GM23338 (cell line): Measurements from ENCODE around the gene ERC2.

Experiments used
- EZH2 ChIP-seq: fragments of 200-600 bp; sonication (generic); IDR thresholded peaks from one replicate; pipeline ENCODE4 v1.8.0; 2017; ENCODE audit warnings: antibody characterized with exemption, mild to moderate bottlenecking, low read depth; ENCODE audit not compliant: unreplicated experiment
- EZH2phosphoT487 ChIP-seq: fragments of 200-600 bp; sonication (generic); IDR thresholded peaks from one replicate; pipeline ENCODE4 v1.8.1; 2018; ENCODE audit warnings: antibody characterized with exemption; ENCODE audit not compliant: unreplicated experiment
- JUNB ChIP-seq: IDR thresholded peaks from one replicate; pipeline ENCODE4 v1.6.1; 2016; ENCODE audit warnings: antibody characterized with exemption; ENCODE audit not compliant: unreplicated experiment
- POLR2AphosphoS5 ChIP-seq: IDR thresholded peaks from 2 replicates; pipeline ENCODE4 v1.6.1; 2016; ENCODE audit warnings: antibody characterized with exemption, low read depth
- TF ChIP-seq, protein P1 (sequence below), 2 experiments: fragments of 200-600 bp in 1 of 2; sonication (generic) in 1 of 2; conservative IDR thresholded peaks; 2 replicates each; pipeline versions ENCODE4 v1.5.1 to v1.6.1; 2016 to 2017; ENCODE audit warnings: antibody characterized with exemption in 2 of 2, low read depth in 2 of 2, mild to moderate bottlenecking in 2 of 2, moderate library complexity in 1 of 2
- TF ChIP-seq, protein P2 (sequence below): IDR thresholded peaks from one replicate; pipeline ENCODE4 v1.6.1; 2018; ENCODE audit warnings: antibody characterized with exemption; ENCODE audit not compliant: unreplicated experiment

DNA sequence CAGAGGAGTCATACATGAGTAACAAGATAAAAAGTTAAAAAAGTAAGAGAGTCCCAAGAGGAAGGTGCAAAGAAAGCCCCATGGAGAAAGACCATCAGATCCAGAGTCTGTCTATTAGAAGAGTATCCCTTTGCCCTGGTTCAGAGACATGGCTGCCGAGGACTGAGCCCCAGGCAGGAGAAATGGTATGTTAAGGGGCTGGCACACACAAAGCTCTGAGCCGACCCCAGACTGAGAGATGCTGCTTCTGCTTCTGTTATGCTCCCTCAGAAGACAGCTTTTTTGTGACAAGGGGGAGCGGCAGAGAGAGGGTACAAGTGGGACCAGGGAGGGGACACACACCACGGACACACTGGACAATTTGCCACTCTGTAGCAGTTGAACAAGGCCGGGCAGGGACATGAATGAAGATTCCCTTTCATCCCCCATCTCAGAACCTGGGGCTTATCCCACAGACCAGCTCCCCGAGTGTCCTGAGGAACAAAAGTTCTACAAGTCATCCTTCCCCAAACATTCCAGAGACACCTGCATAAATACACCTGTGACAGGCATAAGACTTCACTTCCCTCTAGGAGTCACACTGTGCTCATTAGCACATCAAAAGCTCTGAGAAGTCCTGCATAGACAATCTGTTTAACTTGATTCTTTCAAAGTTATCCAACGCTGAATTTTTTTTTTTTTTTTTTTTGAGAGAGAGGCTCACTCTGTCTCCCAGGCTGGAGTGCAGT is 819.5 kb downstream of the ERC2 start:
- TF ChIP-seq EZH2phosphoT487 (no peak), POLR2AphosphoS5 (no peak), EZH2 (no peak), JUNB (no peak)
- TF ChIP-seq, protein P1, sequence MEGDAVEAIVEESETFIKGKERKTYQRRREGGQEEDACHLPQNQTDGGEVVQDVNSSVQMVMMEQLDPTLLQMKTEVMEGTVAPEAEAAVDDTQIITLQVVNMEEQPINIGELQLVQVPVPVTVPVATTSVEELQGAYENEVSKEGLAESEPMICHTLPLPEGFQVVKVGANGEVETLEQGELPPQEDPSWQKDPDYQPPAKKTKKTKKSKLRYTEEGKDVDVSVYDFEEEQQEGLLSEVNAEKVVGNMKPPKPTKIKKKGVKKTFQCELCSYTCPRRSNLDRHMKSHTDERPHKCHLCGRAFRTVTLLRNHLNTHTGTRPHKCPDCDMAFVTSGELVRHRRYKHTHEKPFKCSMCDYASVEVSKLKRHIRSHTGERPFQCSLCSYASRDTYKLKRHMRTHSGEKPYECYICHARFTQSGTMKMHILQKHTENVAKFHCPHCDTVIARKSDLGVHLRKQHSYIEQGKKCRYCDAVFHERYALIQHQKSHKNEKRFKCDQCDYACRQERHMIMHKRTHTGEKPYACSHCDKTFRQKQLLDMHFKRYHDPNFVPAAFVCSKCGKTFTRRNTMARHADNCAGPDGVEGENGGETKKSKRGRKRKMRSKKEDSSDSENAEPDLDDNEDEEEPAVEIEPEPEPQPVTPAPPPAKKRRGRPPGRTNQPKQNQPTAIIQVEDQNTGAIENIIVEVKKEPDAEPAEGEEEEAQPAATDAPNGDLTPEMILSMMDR (conservative IDR thresholded peaks at IDR 0.05; ENCODE audit: low read depth in 2 of 2): no peak
- TF ChIP-seq, protein P2, sequence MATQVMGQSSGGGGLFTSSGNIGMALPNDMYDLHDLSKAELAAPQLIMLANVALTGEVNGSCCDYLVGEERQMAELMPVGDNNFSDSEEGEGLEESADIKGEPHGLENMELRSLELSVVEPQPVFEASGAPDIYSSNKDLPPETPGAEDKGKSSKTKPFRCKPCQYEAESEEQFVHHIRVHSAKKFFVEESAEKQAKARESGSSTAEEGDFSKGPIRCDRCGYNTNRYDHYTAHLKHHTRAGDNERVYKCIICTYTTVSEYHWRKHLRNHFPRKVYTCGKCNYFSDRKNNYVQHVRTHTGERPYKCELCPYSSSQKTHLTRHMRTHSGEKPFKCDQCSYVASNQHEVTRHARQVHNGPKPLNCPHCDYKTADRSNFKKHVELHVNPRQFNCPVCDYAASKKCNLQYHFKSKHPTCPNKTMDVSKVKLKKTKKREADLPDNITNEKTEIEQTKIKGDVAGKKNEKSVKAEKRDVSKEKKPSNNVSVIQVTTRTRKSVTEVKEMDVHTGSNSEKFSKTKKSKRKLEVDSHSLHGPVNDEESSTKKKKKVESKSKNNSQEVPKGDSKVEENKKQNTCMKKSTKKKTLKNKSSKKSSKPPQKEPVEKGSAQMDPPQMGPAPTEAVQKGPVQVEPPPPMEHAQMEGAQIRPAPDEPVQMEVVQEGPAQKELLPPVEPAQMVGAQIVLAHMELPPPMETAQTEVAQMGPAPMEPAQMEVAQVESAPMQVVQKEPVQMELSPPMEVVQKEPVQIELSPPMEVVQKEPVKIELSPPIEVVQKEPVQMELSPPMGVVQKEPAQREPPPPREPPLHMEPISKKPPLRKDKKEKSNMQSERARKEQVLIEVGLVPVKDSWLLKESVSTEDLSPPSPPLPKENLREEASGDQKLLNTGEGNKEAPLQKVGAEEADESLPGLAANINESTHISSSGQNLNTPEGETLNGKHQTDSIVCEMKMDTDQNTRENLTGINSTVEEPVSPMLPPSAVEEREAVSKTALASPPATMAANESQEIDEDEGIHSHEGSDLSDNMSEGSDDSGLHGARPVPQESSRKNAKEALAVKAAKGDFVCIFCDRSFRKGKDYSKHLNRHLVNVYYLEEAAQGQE: no peak
